CD8-positive, alpha-beta memory T cell (primary cell): ENCODE results near the gene RASL10A. TPM values are rescaled to one million over a fixed set of nuclear protein-coding genes. Genes with fewer than 3 reads are reported as not detected.
"Not testable (repeated sequence)": the region's sequence is repeated elsewhere in the genome, so short reads cannot be mapped to it uniquely, and the experiment has no call there.

Experiments used
- CTCF ChIA-PET: fragments of 350-600 bp; sonication (Branson Sonifier 250); formaldehyde crosslinking; loops from one replicate; lab custom pipeline; 2021; ENCODE audit warnings: antibody characterized with exemption; lab: Charles Lee
- POLR2A ChIA-PET: fragments of 350-600 bp; sonication (Branson Sonifier 250); formaldehyde crosslinking; loops from one replicate; lab custom pipeline; 2021; ENCODE audit warnings: antibody characterized with exemption; lab: Charles Lee
- DNase-seq, 5 donors: peaks; one replicate each; pipeline versions ENCODE4 v3.0.0 to v3.0.0-alpha.2; 2020 to 2022; ENCODE audit warnings: mixed read lengths in 1 of 5
- H3K27ac ChIP-seq: one replicate; pipeline ENCODE4 v1.7.0; 2013; ENCODE audit warnings: low read depth, mild to moderate bottlenecking, low read length, moderate library complexity
- H3K27me3 ChIP-seq: 2 replicates; pipeline ENCODE4 v1.7.0; 2013; ENCODE audit warnings: low read length, mild to moderate bottlenecking; ENCODE audit not compliant: insufficient read depth, poor library complexity, severe bottlenecking
- H3K36me3 ChIP-seq: 2 replicates; pipeline ENCODE4 v1.7.0; 2013; ENCODE audit warnings: mild to moderate bottlenecking, low read length, moderate library complexity; ENCODE audit not compliant: insufficient read depth
- H3K4me1 ChIP-seq: 2 replicates; pipeline ENCODE4 v1.7.0; 2013; ENCODE audit warnings: mild to moderate bottlenecking, low read length, moderate library complexity; ENCODE audit not compliant: insufficient read depth
- H3K4me3 ChIP-seq: 2 replicates; pipeline ENCODE4 v1.7.0; 2013; ENCODE audit warnings: mild to moderate bottlenecking, low read length
- H3K9me3 ChIP-seq: 2 replicates; pipeline ENCODE4 v1.7.0; 2013; ENCODE audit warnings: mild to moderate bottlenecking, low read length
- H3K27ac Mint-ChIP-seq, 8 donors: one replicate each; pipeline ENCODE4 v1.8.0; 2020 to 2021; ENCODE audit warnings: mixed read lengths in 8 of 8, mild to moderate bottlenecking in 6 of 8, inconsistent platforms in 3 of 8, moderate library complexity in 3 of 8
- H3K27me3 Mint-ChIP-seq, 2 donors: one replicate each; pipeline ENCODE4 v1.8.0; 2020 to 2021; ENCODE audit warnings: mixed read lengths in 2 of 2, mild to moderate bottlenecking in 1 of 2, moderate library complexity in 1 of 2
- H3K36me3 Mint-ChIP-seq, 3 donors: one replicate each; pipeline ENCODE4 v1.8.0; 2020 to 2021; ENCODE audit warnings: mixed read lengths in 3 of 3, inconsistent platforms in 1 of 3, mild to moderate bottlenecking in 1 of 3
- H3K4me1 Mint-ChIP-seq, 3 donors: one replicate each; pipeline ENCODE4 v1.8.0; 2020 to 2021; ENCODE audit warnings: mixed read lengths in 3 of 3, inconsistent platforms in 1 of 3, mild to moderate bottlenecking in 1 of 3
- H3K4me3 Mint-ChIP-seq, 7 donors: one replicate each; pipeline ENCODE4 v1.8.0; 2020 to 2021; ENCODE audit warnings: mixed read lengths in 7 of 7, mild to moderate bottlenecking in 6 of 7, moderate library complexity in 4 of 7, inconsistent platforms in 2 of 7
- H3K9me3 Mint-ChIP-seq, 5 donors: one replicate each; pipeline ENCODE4 v1.8.0; 2020 to 2022; ENCODE audit warnings: mixed read lengths in 5 of 5, mild to moderate bottlenecking in 3 of 5, moderate library complexity in 2 of 5, inconsistent platforms in 1 of 5
- polyA plus RNA-seq: library from polyadenylated mRNA; unstranded; fragments of 300-500 nt; fragmentation: Illumina TruSeq; gene quantifications from one replicate; pipeline ENCODE4 v1.2.3, GENCODE V29; 2021
- total RNA-seq, 2 experiments: library from RNA; stranded (reverse); gene quantifications; one replicate each; pipeline ENCODE4 v1.2.3, GENCODE V29; 2021

RASL10A gene
- total and polyA plus RNA-seq, 3 experiments from 2014 or later = not detected

DNA sequence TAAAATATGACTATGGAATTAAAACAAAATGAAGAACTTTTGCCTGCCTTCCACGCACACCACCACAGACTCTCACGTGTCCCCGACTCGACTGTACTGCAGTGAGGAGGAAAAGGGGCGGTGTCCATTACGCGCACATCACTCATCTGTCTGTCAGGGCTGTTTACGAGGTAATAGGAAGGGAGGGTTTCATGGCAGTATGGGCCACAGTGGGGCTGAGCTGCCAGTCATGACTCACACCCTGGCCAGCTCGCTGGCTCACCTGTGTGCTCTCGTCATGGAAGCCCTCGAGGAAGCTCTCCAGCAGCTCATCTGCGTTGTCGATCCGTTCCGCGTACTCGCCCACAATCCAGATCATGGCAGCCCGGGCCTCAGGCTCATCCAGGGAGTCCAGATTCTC, 33.5 kb upstream of the RASL10A start:
- POLR2A ChIA-PET = no interaction called here
- no peak overlapping the region for H3K27ac ChIP-seq
- Mint-ChIP-seq H3K36me3 (peaks cover 0 to 96% (median 16%) of the 10 kb centered on the region in 3 donors), H3K27ac (no peak overlapping the region), H3K4me3 (no peak overlapping the region), H3K27me3 (no peaks in the 10 kb centered on the region), H3K9me3 (no peaks in the 10 kb centered on the region), H3K4me1 (no peaks in the 10 kb centered on the region)
- H3K4me1 ChIP-seq = no peaks in the 10 kb centered on the region
- peaks cover 45% of the 10 kb centered on the region for H3K36me3 ChIP-seq
- CTCF ChIA-PET = no interaction called here
- DNase-seq = no peak
- no peaks in the 10 kb centered on the region for H3K9me3 ChIP-seq
- no peaks in the 10 kb centered on the region for H3K27me3 ChIP-seq
- no peak overlapping the region for H3K4me3 ChIP-seq

DNA sequence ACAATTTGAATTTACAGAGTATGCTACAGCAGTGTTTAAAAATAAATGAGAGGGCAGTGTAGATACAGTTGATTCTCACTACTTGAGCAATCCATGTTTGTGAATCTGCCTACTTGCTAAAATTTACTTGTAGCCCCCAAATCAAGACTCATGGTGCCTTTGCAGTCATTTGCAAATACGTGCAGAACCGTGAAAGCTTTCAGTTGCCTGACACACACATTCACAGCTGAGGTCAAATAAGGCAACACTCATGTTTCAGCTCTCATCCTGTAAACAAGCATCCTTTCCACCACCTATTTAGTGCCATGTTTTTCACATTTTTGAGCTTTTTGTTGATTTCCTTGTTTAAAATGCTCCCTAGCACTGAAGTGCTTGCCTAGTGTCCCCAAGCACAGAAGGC, 32.5 kb upstream of the RASL10A start:
- Histone ChIP-seq H3K4me1 (no peaks in the 10 kb centered on the region), H3K4me3 (no peak overlapping the region), H3K27ac (no peak overlapping the region), H3K9me3 (no peaks in the 10 kb centered on the region), H3K27me3 (no peaks in the 10 kb centered on the region), H3K36me3 (peaks cover 49% of the 10 kb centered on the region)
- POLR2A ChIA-PET = no interaction called here
- DNase-seq = no peak
- Mint-ChIP-seq H3K27me3 (no peaks in the 10 kb centered on the region), H3K4me1 (no peaks in the 10 kb centered on the region), H3K4me3 (no peak overlapping the region), H3K9me3 (no peaks in the 10 kb centered on the region), H3K27ac (peak overlapping the region in 1 of 8 donors; percentile 51), H3K36me3 (peaks cover 0 to 95% (median 16%) of the 10 kb centered on the region in 3 donors)
- CTCF ChIA-PET = no interaction called here

DNA sequence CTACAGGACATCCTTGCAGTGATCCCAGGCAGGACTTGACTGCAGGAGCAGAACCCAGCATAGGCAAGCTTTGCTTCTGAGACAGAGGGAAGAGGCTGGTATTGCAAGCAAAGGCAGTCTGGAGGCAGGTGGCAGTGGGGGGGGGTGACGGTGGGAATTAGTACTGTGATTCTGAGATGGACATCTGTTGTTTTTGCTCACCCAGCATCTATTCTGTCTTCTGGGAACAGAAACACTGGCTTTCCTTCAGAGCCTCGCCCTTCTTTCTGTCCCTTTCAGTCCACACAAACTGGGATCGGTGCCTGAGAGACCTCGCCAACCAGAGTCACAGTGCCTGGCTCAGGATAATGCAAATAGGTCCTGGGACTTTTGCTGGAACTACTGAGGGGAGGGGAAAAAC, 31.2 kb upstream of the RASL10A start:
- Histone ChIP-seq H3K4me3 (no peak overlapping the region), H3K27me3 (no peaks in the 10 kb centered on the region), H3K4me1 (no peaks in the 10 kb centered on the region), H3K27ac (no peak overlapping the region), H3K9me3 (no peaks in the 10 kb centered on the region), H3K36me3 (peaks cover 54% of the 10 kb centered on the region)
- no peak overlapping the region for H3K4me3 Mint-ChIP-seq
- DNase-seq = no peak
- H3K27me3 Mint-ChIP-seq = no peaks in the 10 kb centered on the region
- ChIA-PET CTCF (no interaction called here), POLR2A (interaction anchor here (0.6 kb wide), 1 partner anchor 1236 kb away, joined by 4 read pairs; no protein-coding TSS in a partner anchor)
- no peaks in the 10 kb centered on the region for H3K4me1 Mint-ChIP-seq
- H3K36me3 Mint-ChIP-seq = peaks cover 0 to 95% (median 19%) of the 10 kb centered on the region in 3 donors
- no peaks in the 10 kb centered on the region for H3K9me3 Mint-ChIP-seq
- no peak overlapping the region for H3K27ac Mint-ChIP-seq

DNA sequence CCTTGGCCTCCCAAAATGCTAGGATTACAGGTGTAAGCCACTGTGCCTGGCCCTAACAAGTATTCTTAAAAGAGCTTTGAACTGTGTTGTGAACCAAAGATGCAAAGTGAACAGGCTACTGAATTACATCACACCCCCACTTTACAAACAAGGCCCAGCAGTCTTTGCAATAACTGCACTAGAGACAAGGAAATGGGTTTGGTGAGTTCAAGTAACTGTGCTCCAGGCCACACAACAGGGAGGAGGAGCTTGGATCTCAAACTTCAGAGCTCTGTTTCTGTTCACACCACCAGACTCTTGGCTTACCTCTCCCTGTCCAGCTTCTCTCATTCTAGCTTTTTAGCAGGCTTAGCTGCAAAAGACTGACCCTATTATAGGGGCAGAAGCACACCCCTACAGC, 30.4 kb upstream of the RASL10A start:
- peaks cover 0 to 95% (median 14%) of the 10 kb centered on the region in 3 donors for H3K36me3 Mint-ChIP-seq
- H3K36me3 ChIP-seq = peaks cover 54% of the 10 kb centered on the region

DNA sequence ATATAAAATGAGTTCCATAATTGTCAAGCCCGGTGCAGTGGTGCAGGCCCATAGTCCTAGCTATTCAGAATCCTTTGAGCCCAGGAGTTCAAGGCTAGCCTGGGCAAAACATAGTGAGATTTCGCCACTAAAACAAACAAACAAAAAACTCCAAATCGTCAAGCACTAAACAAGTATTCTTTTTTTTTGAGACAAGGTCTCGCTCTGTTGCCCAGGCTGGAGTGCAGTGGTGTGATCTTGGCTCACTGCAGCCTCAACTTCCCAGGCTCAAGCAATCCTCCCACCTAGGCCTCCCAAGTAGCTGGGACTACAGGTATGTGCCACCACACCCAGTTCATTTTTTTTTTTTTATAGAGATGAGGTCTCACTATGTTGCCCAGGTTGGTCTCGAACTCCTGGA, 29.4 kb upstream of the RASL10A start:
- H3K27ac ChIP-seq, H3K4me1 Mint-ChIP-seq, H3K9me3 ChIP-seq, H3K4me3 Mint-ChIP-seq, DNase-seq, H3K9me3 Mint-ChIP-seq, CTCF ChIA-PET, H3K27me3 ChIP-seq, H3K27ac Mint-ChIP-seq, H3K4me1 ChIP-seq, H3K27me3 Mint-ChIP-seq, H3K4me3 ChIP-seq: not testable (repeated sequence)
- POLR2A ChIA-PET = interaction anchor here (0.6 kb wide), 1 partner anchor 28 kb away, joined by 5 read pairs; no protein-coding TSS in a partner anchor
- H3K36me3 ChIP-seq = peaks cover 53% of the 10 kb centered on the region
- H3K36me3 Mint-ChIP-seq = peaks cover 0 to 95% (median 14%) of the 10 kb centered on the region in 3 donors

More for the DNA sequence above, 30.4 kb upstream of the RASL10A start:
- ChIA-PET CTCF (no interaction called here), POLR2A (no interaction called here)
- Histone ChIP-seq H3K4me1 (no peaks in the 10 kb centered on the region), H3K27ac (no peak overlapping the region), H3K4me3 (no peak overlapping the region), H3K9me3 (no peaks in the 10 kb centered on the region), H3K27me3 (no peaks in the 10 kb centered on the region)
- DNase-seq = no peak
- Mint-ChIP-seq H3K27ac (peak overlapping the region in 2 of 8 donors; percentile 15 to 87), H3K9me3 (no peaks in the 10 kb centered on the region), H3K4me3 (no peak overlapping the region), H3K27me3 (no peaks in the 10 kb centered on the region), H3K4me1 (no peaks in the 10 kb centered on the region)

DNA sequence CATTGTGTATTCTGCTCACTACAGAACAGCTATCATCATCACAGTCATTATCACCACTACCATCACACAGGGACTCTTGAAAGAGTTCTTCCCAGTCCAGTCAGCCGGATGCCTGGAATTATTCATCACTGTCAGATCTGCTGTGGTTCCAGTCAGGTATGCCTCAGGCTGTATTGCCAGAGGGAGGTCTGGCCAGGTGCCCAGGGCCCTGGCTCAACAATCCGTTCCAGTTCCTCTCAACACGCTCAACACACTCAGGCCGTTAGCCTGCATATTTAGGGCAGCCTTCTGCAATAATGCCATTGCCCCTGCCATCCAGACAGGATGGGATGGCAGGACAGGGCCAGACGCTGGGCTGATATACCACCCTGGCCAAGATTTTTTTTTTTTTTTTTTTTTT, 28.6 kb upstream of the RASL10A start:
- no peaks in the 10 kb centered on the region for H3K4me1 ChIP-seq
- no peak overlapping the region for H3K27ac ChIP-seq
- H3K36me3 ChIP-seq = peaks cover 47% of the 10 kb centered on the region
- H3K9me3 Mint-ChIP-seq = no peaks in the 10 kb centered on the region
- DNase-seq = no peak
- peaks cover under 1 to 95% (median 16%) of the 10 kb centered on the region in 3 donors for H3K36me3 Mint-ChIP-seq
- no peaks in the 10 kb centered on the region for H3K9me3 ChIP-seq
- POLR2A ChIA-PET = interaction anchor here (0.6 kb wide), 1 partner anchor 27 kb away, joined by 5 read pairs; no protein-coding TSS in a partner anchor
- no peaks in the 10 kb centered on the region for H3K27me3 ChIP-seq
- H3K27ac Mint-ChIP-seq = peak overlapping the region in 1 of 8 donors; percentile 12
- no peak overlapping the region for H3K4me3 Mint-ChIP-seq
- CTCF ChIA-PET = no interaction called here
- no peaks in the 10 kb centered on the region for H3K4me1 Mint-ChIP-seq
- no peaks in the 10 kb centered on the region for H3K27me3 Mint-ChIP-seq
- no peak overlapping the region for H3K4me3 ChIP-seq

DNA sequence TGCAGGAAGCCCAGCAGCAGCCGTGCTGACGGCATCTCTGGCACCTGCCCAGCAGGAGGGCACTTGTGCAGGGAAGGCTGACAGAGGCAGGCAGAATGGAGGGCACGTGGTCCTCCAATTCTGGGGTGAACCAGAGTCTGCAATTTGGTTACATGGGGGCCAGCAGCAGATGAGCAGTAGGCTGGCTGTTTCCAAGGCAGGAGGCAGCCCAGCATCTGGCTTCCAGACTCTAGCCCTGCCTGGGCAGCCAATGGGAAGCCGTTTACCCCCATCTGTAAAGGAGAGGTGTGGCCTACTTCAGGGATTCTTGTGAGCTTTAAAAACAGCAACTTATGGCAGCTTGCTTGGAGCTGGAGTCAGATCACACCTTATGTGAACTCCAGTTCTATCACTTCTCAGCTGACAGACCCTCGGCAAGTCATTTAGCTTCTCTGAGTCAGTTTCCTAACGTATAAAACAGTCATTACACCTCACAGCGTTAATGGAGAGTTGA, 27.9 kb upstream of the RASL10A start:
- Mint-ChIP-seq H3K27me3 (no peaks in the 10 kb centered on the region), H3K4me3 (no peak overlapping the region), H3K36me3 (peaks cover 5 to 95% (median 19%) of the 10 kb centered on the region in 3 donors), H3K27ac (peak overlapping the region in 3 of 8 donors; percentile 27 to 54 (median 52)), H3K9me3 (no peaks in the 10 kb centered on the region), H3K4me1 (no peaks in the 10 kb centered on the region)
- no peak overlapping the region for H3K4me3 ChIP-seq
- H3K27me3 ChIP-seq = no peaks in the 10 kb centered on the region
- no peak overlapping the region for H3K27ac ChIP-seq
- ChIA-PET POLR2A (no interaction called here), CTCF (no interaction called here)
- no peak for DNase-seq
- no peaks in the 10 kb centered on the region for H3K9me3 ChIP-seq
- no peaks in the 10 kb centered on the region for H3K4me1 ChIP-seq
- peaks cover 46% of the 10 kb centered on the region for H3K36me3 ChIP-seq

DNA sequence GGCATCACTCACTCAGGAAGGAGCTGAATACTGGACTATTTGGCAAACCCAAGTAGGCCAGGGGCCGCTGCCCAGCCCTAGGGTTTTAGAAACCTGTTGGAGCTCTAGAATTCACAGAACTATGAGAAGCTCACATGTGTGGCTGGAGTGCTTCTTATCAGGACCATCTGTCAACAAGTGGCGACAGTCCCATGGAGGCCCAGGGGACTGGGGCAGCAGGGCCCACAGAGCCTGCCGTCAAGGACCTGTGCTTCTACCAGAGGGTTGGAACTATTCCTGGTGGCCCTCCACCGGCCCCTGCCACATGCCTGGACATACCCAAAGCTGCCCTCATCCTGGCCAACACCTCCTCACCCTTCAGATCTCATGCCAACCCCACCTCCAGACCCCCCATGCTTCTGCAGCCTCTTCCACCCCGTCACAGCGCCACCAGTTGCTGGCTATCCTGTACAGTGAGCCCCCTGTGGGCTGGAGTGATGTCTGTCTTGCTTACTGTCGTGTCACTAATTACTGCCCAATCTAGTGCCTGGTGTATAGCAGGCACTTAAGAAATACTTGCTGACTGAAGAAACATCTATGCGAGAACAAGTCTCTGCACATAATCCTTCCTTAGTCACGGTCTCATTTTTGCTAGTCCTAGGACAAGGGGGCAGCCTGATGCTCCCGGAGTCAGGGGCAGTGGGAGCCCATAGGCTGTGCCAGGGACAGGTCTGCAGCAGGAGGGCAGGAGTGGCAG, 27.2 kb upstream of the RASL10A start:
- H3K27me3 ChIP-seq = no peaks in the 10 kb centered on the region
- no peaks in the 10 kb centered on the region for H3K4me1 ChIP-seq
- peaks cover 5 to 95% (median 17%) of the 10 kb centered on the region in 3 donors for H3K36me3 Mint-ChIP-seq
- H3K36me3 ChIP-seq = peaks cover 49% of the 10 kb centered on the region
- POLR2A ChIA-PET = no interaction called here
- H3K27ac ChIP-seq = no peak overlapping the region
- DNase-seq = no peak
- no peaks in the 10 kb centered on the region for H3K9me3 ChIP-seq
- peak overlapping the region in 3 of 8 donors; percentile 52 to 80 (median 63) for H3K27ac Mint-ChIP-seq
- no peaks in the 10 kb centered on the region for H3K4me1 Mint-ChIP-seq
- H3K4me3 Mint-ChIP-seq = no peak overlapping the region
- H3K4me3 ChIP-seq = no peak overlapping the region
- no peaks in the 10 kb centered on the region for H3K27me3 Mint-ChIP-seq
- H3K9me3 Mint-ChIP-seq = no peaks in the 10 kb centered on the region
- CTCF ChIA-PET = no interaction called here
